HG03025 (cell line): ENCODE results near the gene ABTB1.
"Not testable (repeated sequence)": the region's sequence is repeated elsewhere in the genome, so short reads cannot be mapped to it uniquely, and the experiment has no call there.

Source experiments
- ATAC-seq: cut with Tn5 transposase; IDR thresholded peaks from one replicate; pipeline ENCODE4 v1.9.1; 2021; ENCODE audit warnings: mild to moderate bottlenecking, moderate library complexity; ENCODE audit not compliant: unreplicated experiment, low FRiP score

Gene ABTB1

GRCh38 chr3:127670229-127670559 is 2.6 kb upstream of the ABTB1 start:
- no peak for ATAC-seq

- ATAC-seq = no peak
Observed at GRCh38 chr3:127670761-127671522, 1.8 kb upstream of the ABTB1 start.

GRCh38 chr3:127671523-127672428 is 976 bp upstream of the ABTB1 start:
- peak; percentile 23 for ATAC-seq

GRCh38 chr3:127673191-127674100 is 694 bp downstream of the ABTB1 start:
- ATAC-seq = peak; percentile 37

GRCh38 chr3:127674101-127674721 is 1.5 kb downstream of the ABTB1 start:
- ATAC-seq = no peak

- ATAC-seq = no peak
Observed at GRCh38 chr3:127674790-127675189, 2.0 kb downstream of the ABTB1 start.

- ATAC-seq = no peak
Observed at GRCh38 chr3:127675651-127676391, 3.1 kb downstream of the ABTB1 start.

- no peak for ATAC-seq
Observed at GRCh38 chr3:127676456-127676855, 3.7 kb downstream of the ABTB1 start.

- ATAC-seq = no peak
Observed at GRCh38 chr3:127676921-127677351, 4.2 kb downstream of the ABTB1 start.

- ATAC-seq = no peak
Observed at GRCh38 chr3:127677541-127678314, 5.0 kb downstream of the ABTB1 start.

- no peak for ATAC-seq
Observed at GRCh38 chr3:127678315-127678599, 5.5 kb downstream of the ABTB1 start.

- no peak for ATAC-seq
Observed at GRCh38 chr3:127678611-127679533, 6.1 kb downstream of the ABTB1 start.

GRCh38 chr3:127679534-127680145 is 6.9 kb downstream of the ABTB1 start:
- no peak for ATAC-seq

GRCh38 chr3:127680146-127680661 is 7.5 kb downstream of the ABTB1 start:
- ATAC-seq = no peak

- ATAC-seq = no peak
Observed at GRCh38 chr3:127680798-127681221, 8.1 kb downstream of the ABTB1 start.

GRCh38 chr3:127682175-127682554 is 9.4 kb downstream of the ABTB1 start:
- not testable (repeated sequence) for ATAC-seq

- no peak for ATAC-seq
Observed at GRCh38 chr3:127682561-127682960, 9.8 kb downstream of the ABTB1 start.
